Activated naive CD4-positive, alpha-beta T cell treated with Interleukin-2 at 50 U/mL for 16 hours (primary cell): ENCODE measurements around the gene FASLG.

Experiments
- DNase-seq: peaks from one replicate; pipeline ENCODE4 v3.0.0-alpha.2; 2020

The FASLG gene

GRCh38 chr1:172647110-172647564 is 11.8 kb upstream of the FASLG start:
- DNase-seq: peak; percentile 38

GRCh38 chr1:172647987-172648386 is 10.9 kb upstream of the FASLG start:
- no peak for DNase-seq

DNA sequence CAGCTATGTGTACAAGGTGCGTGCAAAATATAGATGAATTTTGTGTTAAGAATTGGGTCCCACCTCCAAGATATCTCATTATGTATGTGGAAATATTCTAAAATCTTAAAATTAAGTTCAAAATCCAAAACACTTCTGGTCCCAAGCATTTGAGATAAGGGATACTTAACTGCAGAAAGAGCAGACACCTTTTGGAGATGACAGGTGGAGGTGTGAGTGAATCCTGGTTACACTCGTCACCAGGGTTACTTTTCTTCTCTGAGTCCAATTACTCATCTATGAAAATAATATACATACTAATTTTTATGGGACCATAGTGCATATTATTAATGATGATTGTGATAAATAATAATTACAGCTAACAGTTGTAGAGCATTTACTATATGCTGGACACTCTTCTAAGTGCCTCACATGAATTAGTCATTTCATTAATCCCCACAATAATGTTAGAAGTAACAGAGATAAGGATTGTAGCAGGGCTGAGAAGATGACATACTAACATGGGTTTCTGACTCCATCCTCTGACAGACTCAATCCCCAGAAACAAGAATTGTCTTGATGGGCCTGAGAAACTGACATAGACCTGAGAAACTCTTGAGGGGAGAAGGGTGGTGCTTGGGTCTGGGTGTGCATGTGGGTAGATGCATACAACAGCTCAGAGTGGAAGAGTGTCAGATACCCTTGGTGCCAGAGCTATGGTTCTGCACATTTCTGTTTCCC is 8.3 kb upstream of the FASLG start:
- DNase-seq: no peak

DNA sequence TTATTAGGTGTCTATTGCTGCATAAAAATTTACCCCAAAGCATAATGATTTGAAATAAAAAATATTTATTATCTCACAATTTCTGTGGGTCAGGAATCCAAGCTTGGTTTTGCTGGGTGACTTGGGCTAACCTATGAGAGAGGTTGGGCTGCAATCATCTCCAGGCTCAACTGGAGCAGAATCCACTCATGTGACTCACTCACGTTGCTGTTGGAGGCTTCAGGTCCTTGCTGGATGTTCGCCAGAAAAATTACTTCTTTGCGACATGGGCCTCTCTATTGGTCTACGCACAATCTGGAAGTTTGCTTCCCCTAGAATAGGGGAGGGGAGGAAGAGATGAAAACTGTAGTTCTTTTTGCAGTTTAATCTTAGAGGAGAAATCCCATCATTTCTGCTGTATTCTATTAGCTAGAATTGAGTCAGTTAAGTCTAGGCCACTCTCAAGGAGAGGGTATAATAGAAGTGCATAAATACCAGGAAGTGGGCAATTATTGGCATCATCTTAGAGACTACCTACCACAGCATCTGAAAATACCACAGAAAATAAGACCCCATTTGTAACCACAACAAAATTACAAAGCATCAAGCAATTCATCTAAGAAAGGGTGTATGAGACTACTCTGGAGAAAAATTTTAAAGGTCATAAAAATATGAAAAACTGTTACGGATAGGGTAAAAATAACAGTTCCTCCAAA is 5.7 kb upstream of the FASLG start:
- DNase-seq: no peak

- DNase-seq: no peak
Observed at GRCh38 chr1:172654535-172654934, 4.4 kb upstream of the FASLG start.

GRCh38 chr1:172656576-172656975 is 2.3 kb upstream of the FASLG start:
- no peak for DNase-seq

DNA sequence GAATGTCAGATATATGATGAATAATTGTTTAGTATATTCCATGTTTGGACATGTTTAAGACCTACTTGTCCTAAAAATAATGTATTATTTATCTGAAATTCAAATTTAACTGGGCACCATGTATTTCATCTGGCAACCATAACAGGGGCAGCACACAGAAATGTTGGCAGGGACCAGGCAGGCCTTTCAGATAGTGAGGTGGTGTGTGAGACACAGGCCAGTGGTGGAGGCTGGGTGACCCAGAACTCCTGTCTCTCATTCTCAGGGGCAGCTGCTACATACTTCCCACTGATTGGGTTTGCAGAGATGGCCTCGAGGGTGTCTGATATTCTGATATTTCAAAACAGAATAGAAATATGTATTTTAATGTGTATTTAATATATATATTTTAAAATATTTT is 1.3 kb upstream of the FASLG start:
- no peak for DNase-seq

- no peak for DNase-seq
Observed at GRCh38 chr1:172661107-172661506, 2.2 kb downstream of the FASLG start.

GRCh38 chr1:172662464-172663109 is 3.7 kb downstream of the FASLG start:
- DNase-seq: peak; percentile 92

DNA sequence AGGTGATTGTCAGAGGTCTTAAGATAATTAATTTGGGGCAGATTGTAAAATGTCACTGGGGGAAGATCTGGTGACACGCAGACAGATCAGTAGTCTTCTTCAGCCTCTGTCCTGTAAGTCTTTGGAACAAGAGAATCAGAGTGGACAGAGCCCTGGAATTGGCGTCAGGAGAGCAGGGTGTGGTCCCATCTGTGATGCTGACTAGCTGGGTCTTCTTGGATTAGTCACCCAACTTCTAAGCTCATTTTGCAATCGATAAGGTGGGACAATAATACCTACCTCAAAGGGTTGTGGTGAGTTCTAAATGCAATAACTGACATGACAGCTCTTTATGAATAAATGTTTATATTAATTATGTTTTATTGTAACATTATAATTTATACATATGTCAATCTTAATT is 4.8 kb downstream of the FASLG start:
- DNase-seq: no peak

DNA sequence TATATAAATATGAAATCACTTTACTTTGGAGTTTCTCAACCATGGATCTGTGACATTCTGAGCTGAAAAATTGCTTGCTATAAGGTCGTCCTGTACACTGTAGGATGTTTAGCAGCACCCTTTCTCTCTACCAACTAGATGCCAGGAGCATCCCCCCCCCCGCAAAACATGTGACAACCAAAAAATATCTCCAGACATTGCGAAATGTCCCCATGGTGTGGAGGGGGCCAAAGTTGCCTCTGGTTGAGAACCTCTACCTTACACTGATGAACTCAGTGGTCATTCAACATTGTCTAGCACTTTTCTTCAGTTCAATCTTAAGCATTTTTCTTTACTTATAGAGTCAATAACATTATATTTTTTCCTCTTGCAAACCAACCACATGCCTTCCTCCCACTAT is 9.2 kb downstream of the FASLG start:
- no peak for DNase-seq

DNA sequence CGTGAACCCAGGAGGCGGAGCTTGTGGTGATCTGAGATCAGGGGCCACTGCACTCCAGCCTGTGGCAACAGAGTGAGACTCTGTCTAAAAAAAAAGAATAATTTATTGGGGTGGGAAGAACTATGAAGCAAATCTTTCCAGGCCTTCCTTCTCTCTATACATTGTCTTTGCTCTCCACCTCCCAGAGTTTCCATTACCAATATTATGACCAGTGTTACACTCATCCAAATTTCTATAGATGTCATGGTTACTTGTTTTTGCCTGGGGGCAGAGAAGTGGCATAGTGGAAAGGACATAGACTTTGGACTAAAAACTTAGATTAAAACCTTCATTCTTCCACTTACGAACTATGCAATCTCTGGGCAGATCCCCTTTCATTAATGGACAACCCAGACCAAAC is 10.1 kb downstream of the FASLG start:
- no peak for DNase-seq

GRCh38 chr1:172670316-172670715 is 11.4 kb downstream of the FASLG start:
- DNase-seq: peak; percentile 36

DNA sequence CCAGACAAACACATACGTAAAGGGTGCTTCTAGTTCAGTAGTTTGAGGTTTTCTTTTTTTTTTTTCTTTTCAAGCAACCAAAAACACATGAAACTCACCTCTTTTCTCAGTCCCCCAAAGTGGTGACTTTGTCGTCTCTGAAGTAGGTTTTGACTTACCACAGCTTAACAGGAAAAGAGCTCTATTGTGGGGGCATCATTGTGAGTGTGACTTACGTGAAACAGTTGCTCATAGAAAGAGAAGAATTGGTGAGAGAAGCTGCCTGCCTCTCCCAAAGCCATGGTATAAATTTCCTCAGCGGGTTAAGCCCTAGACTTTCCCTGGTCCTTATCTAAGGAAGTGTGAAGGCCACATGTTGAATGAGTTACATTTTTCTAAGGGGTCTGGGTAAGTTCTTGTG is 11.9 kb downstream of the FASLG start:
- no peak for DNase-seq

- DNase-seq: no peak
Observed at GRCh38 chr1:172671591-172671990, 12.7 kb downstream of the FASLG start.

- DNase-seq: no peak
Observed at GRCh38 chr1:172672720-172673119, 13.8 kb downstream of the FASLG start.

- no peak for DNase-seq
Observed at GRCh38 chr1:172673761-172674160, 14.9 kb downstream of the FASLG start.

GRCh38 chr1:172674831-172675613 is 16.1 kb downstream of the FASLG start:
- DNase-seq: no peak

DNA sequence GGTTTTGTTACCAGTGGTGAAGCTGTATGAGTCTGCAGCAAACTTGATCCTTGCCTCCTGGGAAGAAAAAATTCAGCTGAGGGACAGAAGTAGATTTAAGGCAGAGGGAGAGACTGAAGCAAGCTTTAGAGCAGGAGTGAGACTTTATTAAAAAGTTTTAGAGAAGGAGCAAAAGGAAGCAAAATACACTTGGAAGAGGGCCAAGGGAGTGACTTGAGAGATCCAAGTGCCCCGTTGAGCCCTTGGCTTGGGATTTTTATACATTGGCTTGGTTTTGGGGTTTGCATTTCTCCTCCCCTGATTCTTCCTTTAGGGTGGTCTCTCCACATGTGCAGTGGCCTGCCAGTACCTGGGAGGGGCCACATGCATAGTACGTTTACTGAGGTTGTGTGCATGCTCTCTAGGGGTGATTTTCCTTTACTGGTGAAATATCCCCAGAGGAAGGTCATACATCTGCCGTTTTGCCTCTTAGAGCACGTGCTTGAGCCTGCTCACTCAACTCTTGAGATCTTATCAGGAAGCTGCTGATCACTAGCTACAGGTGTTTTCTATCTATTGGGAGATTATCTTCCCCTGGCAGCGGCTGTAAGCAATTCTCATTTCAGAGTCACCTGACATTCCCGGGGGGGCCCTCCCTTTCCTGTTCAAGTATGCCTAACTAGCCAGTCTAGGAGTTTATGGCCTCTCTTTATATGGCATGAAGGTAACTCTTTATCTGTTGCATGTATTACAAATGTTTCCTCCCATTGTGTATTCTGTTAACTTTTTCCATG is 20.3 kb downstream of the FASLG start:
- DNase-seq: no peak

DNA sequence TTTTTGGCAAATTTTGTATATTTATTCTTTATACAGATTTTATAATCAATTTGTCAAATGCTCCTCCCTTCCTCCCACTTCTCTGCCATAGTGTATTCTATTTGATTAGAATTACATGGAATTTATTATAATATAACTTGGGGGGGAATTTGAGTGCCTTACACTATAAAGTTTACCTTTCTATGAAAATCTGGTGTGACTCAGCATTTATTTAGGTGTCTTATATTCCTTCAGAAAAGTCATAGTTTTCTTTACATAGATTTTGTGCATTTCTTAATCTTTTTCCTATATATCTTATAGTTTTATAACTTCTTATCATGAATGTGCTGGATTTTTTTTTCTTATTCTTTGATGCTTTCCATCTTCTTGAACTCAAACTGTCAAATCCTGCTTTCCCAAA is 21.3 kb downstream of the FASLG start:
- DNase-seq: no peak

DNA sequence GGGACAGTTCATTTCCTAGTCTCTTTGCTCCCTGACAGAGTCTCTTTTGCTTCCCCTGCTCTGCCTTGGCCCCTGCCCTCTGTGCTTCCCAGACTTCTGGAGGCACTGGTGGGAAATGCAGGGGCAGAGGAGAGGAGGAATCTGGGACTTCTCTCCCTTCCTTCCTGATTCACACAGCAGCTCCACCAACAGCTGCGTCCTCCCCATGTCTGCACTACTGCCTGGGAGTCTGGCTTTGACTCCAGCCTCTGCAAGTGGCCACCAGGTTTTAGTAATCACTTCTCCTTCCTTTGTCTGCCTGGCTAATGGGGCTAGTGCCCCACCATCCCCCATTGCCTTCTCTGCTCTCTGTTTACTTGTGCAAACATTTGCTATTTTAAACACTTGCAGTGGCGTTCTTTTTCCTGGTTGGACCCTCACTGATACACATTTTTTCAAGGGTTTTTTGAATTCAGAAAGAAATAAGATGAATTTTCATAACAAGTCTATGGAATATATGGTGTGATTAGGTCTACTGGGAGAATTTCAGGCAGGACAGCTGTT is 21.9 kb downstream of the FASLG start:
- DNase-seq: no peak

DNA sequence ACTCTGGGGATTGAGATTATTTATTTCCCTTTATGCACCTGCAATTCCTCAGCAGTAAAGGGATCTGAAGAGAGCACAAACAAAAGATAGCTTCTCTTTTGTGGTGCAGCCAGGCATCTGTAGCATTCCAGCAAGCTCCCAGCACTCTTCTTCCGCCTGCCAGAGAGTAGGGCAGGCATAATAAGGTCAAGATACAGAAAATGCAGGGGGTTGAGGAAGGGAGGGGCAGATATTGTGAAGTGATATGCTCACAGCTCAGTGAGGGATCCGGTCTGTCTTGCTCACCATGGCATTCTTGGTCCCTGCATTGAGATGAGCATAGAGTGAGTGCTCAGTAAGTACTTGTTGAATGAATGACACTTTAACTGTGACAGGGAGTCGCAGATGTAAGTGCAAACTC is 23.9 kb downstream of the FASLG start:
- DNase-seq: no peak
